ENCODE results near the gene C19orf44. TPM values are rescaled to one million over a fixed set of nuclear protein-coding genes. Genes with fewer than 3 reads are reported as not detected.
"Not testable (repeated sequence)": the region's sequence is repeated elsewhere in the genome, so short reads cannot be mapped to it uniquely, and the experiment has no call there.

C19orf44 gene
- total RNA-seq, 6 donors from 2014 or later: 4.3 to 26.2 (median 5.7) TPM

DNA sequence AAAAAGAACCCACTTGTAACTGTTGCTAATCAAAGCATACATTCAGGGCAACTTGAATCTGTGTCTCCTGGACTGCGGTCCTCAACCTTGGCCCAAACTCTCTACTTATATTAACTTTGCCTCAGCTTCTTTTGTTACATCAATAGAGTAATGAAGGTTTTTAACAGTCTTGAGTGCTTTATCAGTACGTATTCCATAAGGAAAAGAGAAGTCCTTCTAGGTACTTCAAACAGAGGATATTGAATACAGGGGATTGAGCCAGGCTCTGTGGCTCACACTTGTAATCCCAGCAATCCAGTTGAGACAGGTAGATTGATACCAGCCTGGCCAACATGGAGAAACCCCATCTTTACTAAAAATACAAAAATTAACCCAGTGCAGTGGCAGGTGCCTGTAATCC is 23.2 kb upstream of the C19orf44 start:
- Histone ChIP-seq H3K27ac (no peak overlapping the region), H3K27me3 (no peaks in the 10 kb centered on the region), H3K4me3 (no peak overlapping the region), H3K4me1 (peaks cover 16 to 37% (median 21%) of the 10 kb centered on the region in 4 donors), H3K9me3 (peaks cover 0 to 5% (median 0%) of the 10 kb centered on the region in 4 donors), H3K36me3 (no peaks in the 10 kb centered on the region)
- 93 to 98% methylated on average over 2 of the region's 2 CpGs for WGBS, 2 donors
- DNase-seq (no peak), ATAC-seq (ENCODE audit: low FRiP score in 2 of 2) (no peak)
- TF ChIP-seq, protein P1, sequence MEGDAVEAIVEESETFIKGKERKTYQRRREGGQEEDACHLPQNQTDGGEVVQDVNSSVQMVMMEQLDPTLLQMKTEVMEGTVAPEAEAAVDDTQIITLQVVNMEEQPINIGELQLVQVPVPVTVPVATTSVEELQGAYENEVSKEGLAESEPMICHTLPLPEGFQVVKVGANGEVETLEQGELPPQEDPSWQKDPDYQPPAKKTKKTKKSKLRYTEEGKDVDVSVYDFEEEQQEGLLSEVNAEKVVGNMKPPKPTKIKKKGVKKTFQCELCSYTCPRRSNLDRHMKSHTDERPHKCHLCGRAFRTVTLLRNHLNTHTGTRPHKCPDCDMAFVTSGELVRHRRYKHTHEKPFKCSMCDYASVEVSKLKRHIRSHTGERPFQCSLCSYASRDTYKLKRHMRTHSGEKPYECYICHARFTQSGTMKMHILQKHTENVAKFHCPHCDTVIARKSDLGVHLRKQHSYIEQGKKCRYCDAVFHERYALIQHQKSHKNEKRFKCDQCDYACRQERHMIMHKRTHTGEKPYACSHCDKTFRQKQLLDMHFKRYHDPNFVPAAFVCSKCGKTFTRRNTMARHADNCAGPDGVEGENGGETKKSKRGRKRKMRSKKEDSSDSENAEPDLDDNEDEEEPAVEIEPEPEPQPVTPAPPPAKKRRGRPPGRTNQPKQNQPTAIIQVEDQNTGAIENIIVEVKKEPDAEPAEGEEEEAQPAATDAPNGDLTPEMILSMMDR (IDR thresholded peaks at IDR 0.05): no peak
- no peak for TF ChIP-seq POLR2A (IDR thresholded peaks at IDR 0.05)
- TF ChIP-seq POLR2AphosphoS5 (IDR thresholded peaks at IDR 0.05): no peak
- no peak for TF ChIP-seq EP300 (IDR thresholded peaks at IDR 0.05)

DNA sequence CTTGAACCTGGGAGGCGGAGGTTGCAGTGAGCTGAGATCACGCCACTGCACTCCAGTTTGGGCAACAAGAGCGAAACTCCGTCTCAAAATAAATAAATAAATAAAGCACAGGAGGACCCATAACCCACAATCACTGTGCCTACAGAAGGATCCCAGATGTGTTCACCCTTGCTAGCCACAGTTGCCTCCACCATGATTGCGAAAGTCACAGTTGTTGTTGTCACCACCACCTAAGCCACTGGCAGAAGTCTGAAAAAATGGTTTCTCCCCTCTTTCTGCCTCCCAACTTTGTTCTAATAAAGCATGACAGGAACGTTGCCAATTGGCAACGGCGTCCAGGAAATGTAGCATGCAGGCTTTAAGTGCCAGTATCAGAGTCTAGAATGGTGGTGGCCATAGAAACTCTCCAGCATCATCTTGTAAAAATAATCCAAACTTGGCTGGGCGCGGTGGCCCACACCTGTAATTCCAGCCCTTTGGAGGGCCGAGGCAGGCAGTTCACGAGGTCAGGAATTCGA is 22.3 kb upstream of the C19orf44 start:
- Histone ChIP-seq H3K4me1 (peaks cover 16 to 27% (median 21%) of the 10 kb centered on the region in 4 donors), H3K27me3 (no peaks in the 10 kb centered on the region), H3K27ac (no peak overlapping the region), H3K36me3 (no peaks in the 10 kb centered on the region), H3K9me3 (peaks cover 0 to 5% (median 0%) of the 10 kb centered on the region in 4 donors), H3K4me3 (no peak overlapping the region)
- DNase-seq (no peak), ATAC-seq (ENCODE audit: low FRiP score in 2 of 2) (no peak)
- TF ChIP-seq POLR2A (IDR thresholded peaks at IDR 0.05) (no peak), EP300 (IDR thresholded peaks at IDR 0.05) (no peak), POLR2AphosphoS5 (IDR thresholded peaks at IDR 0.05) (no peak)
- TF ChIP-seq, protein P1 (IDR thresholded peaks at IDR 0.05): no peak
- WGBS, 2 donors: 65 to 74% methylated on average over 13 of the region's 13 CpGs

DNA sequence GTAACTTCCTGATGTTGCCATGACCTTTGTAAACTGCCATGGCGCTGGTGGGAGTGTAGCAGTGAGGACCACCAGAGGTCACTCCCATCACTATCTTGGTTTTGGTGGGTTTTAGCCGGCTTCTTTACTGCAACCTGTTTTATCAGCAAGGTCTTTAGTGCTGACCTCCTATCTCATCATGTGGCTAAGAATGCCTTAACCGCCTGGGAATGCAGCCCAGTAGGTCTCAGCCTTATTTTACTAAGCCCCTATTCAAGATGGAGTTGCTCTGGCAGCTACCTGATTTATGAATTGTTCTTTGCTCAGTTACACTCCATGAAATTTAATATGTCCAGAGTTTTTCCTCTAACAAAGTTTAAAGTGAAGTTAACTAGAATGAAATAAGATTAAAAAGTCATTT is 19.8 kb upstream of the C19orf44 start:
- ATAC-seq (ENCODE audit: low FRiP score in 2 of 2): no peak
- 48 to 73% methylated on average over 3 of the region's 3 CpGs for WGBS, 2 donors
- TF ChIP-seq EP300 (IDR thresholded peaks at IDR 0.05): no peak
- TF ChIP-seq POLR2A (IDR thresholded peaks at IDR 0.05): no peak
- no peak for TF ChIP-seq POLR2AphosphoS5 (IDR thresholded peaks at IDR 0.05)
- TF ChIP-seq, protein P1 (IDR thresholded peaks at IDR 0.05): no peak

DNA sequence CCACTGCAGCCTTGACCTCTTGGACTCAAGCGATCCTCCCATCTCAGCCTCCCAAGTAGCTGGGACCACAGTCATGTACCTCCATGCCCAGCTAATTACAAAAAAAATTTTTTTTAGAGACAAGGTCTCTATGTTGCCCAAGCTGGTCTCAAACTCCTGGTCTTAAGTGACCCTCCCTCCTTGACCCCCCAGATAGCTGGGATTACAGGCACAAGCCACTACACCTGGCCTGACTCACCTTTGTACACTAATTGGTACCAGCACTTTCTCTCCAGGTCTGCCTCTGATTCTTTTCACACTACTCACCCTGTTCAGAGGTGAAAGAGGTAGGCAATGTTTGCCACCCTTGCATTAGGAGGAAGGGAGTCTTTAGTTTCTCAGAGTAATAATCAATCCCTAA is 18.9 kb upstream of the C19orf44 start:
- Histone ChIP-seq H3K27me3 (no peaks in the 10 kb centered on the region), H3K36me3 (no peaks in the 10 kb centered on the region), H3K9me3 (peaks cover 0 to 5% (median 0%) of the 10 kb centered on the region in 4 donors), H3K27ac (no peak overlapping the region), H3K4me1 (peaks cover 0 to 2% (median under 1%) of the 10 kb centered on the region in 4 donors), H3K4me3 (no peak overlapping the region)
- WGBS, 2 donors: 93 to 100% methylated on average over 1 of the region's 1 CpG
- DNase-seq: no peak
- ATAC-seq (ENCODE audit: low FRiP score in 2 of 2): no peak
- TF ChIP-seq POLR2A (IDR thresholded peaks at IDR 0.05): no peak
- TF ChIP-seq, protein P1 (IDR thresholded peaks at IDR 0.05): no peak
- no peak for TF ChIP-seq POLR2AphosphoS5 (IDR thresholded peaks at IDR 0.05)
- TF ChIP-seq EP300 (IDR thresholded peaks at IDR 0.05): no peak

More for the DNA sequence above, 19.8 kb upstream of the C19orf44 start:
- no peak overlapping the region for H3K4me3 ChIP-seq
- DNase-seq: no peak
- H3K27me3 ChIP-seq: no peaks in the 10 kb centered on the region
- H3K27ac ChIP-seq: no peak overlapping the region
- H3K4me1 ChIP-seq: peaks cover 0 to 5% (median 2%) of the 10 kb centered on the region in 4 donors
- H3K36me3 ChIP-seq: no peaks in the 10 kb centered on the region
- H3K9me3 ChIP-seq: peaks cover 0 to 5% (median 0%) of the 10 kb centered on the region in 4 donors

DNA sequence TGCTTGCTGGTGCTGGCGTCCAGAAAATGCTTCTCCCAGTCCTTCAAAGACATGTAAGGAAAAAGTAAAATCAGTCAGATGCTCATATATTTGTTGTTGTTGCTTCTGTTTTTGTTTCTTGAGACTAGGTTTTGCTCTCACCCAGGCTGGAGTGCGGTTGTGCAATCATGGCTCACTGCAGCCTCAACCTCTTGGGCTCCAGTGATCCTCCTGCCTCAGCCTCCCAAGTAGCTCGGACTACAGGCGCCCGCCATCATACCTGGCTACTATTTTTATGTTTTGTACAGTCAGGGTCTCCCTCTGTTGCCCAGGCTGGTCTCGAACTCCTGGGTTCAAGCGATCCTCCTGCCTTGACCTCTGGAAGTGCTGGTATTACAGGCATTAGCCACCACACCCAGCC is 13.4 kb upstream of the C19orf44 start:
- no peaks in the 10 kb centered on the region for H3K27me3 ChIP-seq
- no peak overlapping the region for H3K4me3 ChIP-seq
- TF ChIP-seq POLR2A (IDR thresholded peaks at IDR 0.05): no peak
- no peak for TF ChIP-seq POLR2AphosphoS5 (IDR thresholded peaks at IDR 0.05)
- no peak for TF ChIP-seq EP300 (IDR thresholded peaks at IDR 0.05)
- TF ChIP-seq, protein P1 (IDR thresholded peaks at IDR 0.05): no peak
- H3K9me3 ChIP-seq: no peaks in the 10 kb centered on the region
- H3K27ac ChIP-seq: no peak overlapping the region
- no peak for ATAC-seq (ENCODE audit: low FRiP score in 2 of 2)
- no peak for DNase-seq
- 85 to 98% methylated on average over 5 to 7 of the region's 7 CpGs for WGBS, 2 donors
- H3K4me1 ChIP-seq: no peaks in the 10 kb centered on the region
- no peaks in the 10 kb centered on the region for H3K36me3 ChIP-seq

DNA sequence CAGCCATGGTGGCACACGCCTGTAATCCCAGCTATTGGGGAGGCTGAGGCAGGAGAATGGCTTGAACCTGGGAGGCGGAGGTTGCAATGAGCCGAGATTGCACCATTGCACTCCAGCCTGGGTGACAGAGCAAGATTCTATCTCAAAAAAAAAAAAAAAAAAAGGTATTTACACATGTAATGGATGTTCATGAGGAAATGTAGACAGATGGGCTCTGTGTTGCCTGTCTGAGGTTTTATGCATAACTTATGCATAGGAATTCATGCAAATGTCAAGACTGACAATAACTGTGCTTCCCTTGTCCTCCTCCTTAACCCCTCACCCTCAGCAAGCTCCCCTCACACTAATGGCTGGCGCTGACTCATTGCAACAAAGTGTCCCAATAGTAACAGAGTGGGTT is 9.7 kb upstream of the C19orf44 start:
- DNase-seq; H3K27ac ChIP-seq; H3K9me3 ChIP-seq; H3K36me3 ChIP-seq; H3K4me1 ChIP-seq; H3K4me3 ChIP-seq; ATAC-seq (ENCODE audit: low FRiP score in 2 of 2); H3K27me3 ChIP-seq: not testable (repeated sequence)
- WGBS, 2 donors: 85 to 90% methylated on average over 4 of the region's 4 CpGs
